ENCODE results near the gene EFCAB3.
"Not testable (repeated sequence)": the region's sequence is repeated elsewhere in the genome, so short reads cannot be mapped to it uniquely, and the experiment has no call there.

EFCAB3 gene

DNA sequence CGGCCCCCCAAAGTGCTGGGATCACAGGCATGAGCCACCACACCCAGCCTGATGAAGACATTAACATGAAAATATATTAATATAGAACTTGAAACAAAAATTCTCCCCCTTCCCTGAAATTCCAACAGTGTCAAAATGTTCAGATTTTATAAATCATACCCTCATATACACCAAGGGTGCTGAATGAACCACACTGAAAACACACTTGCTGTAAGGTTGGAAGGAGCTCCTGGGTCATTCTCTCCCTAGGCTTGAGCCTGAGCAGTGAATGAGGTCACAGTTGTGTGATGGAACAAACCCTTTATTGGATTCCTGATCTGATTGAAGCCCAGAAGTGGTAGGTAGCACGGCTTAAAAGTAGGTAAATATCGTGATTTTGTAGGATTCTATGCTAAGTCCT lies at the start of gene EFCAB3:
Gene EFCAB3, plus strand, starts transcription at position 301 of the 400 bp plus-strand sequence. CDS start 2,427 bp downstream, outside the sequence.
- DNase-seq, result no peak

DNA sequence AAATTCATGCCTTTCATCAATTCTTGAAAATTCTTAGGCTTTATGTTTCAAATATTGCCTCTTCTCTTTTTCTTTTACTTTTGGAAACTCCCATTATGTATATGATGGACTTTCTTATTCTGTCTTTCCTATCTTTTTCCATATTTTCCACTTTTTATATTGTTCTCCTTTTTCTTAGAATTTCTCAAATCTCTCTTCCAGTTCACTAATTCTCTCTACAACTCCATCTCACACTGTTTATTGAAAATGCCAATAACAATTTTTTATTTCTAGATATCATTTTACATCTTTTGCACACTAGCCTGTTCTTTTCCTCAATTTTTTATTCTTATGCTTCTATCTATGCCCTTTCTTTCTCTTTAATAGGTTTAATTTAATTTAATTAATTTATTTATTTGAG lies 43.8 kb upstream of the EFCAB3 start:
- no peak for DNase-seq

DNA sequence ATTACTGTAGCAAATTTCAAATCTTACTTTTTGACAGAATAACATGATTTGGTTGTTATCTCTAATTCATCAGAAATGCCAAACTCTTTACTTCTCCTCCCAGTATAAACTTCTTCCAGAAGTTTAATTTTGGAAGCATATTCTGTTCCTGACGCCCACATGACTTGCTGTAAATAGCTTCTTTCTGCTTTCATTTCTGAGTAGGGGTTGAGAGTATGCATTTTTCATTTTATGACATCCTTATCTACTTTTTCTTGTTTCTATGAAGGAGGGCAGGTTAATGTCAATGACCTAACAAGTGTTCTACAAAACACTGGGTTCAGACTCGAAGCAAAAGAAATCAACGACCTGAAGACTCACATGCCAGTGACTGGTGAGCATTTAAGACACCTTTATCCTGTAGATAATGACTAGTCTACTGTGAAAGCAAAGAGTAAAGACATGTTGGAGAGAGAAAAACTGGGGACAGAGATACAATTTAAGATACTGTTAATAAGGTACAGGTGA lies 36.5 kb upstream of the EFCAB3 start:
- DNase-seq, result no peak

DNA sequence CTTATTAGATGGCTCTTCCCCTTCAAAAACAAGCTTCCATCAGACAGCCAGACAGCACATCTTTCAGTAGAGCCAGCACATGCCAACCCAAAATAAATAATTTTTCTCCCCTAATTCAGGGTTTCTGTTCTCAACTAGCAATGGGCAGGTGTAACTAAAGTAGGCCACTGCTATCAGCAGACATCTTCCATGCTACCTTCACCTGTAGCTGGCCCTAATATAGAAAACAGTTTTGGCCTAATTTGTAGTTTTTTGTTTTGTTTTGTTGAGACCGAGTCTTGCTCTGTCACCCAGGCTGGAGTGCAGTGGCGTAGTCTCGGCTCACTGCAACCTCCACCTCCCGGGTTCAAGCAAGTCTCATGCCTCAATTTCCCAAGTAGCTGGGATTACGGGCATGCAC lies 29.2 kb upstream of the EFCAB3 start:
- no peak for DNase-seq

DNA sequence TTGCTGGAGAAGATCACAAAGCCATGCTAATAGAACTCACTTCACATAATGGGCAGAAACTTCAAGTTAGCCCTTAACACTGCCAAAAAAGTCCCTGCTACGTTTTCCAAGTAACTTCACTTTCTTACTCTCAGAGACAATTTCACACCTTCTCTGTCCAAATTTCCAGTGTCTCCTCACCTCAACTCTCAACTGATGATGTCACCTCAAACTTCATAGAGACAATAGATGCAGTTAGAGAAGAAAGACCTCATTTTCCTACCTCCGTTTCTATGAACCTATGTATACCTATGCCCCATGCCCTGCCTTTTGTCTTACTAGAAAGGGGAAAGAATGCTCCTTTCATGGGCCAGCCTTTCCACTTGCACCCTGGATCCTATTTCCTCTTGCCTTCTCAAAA lies 14.2 kb upstream of the EFCAB3 start:
- no peak for DNase-seq

DNA sequence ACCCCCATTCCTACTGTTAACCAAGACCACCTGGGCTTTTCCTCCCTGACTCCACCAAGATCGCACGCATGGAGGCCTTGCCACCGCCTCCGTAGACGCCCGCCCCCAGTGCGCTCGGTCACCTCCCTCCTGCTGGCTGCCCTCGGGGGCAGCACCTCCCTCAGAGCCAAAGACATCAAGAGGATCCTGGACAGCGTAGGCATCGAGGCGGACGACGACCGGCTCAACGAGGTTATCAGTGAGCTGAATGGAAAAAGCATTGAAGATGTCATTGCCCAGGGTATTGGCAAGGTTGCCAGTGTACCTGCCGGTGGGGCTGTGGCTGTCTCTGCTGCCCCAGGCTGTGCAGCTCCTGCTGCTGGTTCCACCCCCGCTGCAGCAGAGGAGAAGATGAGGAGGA lies 1.2 kb downstream of the EFCAB3 start:
- no peak for DNase-seq

DNA sequence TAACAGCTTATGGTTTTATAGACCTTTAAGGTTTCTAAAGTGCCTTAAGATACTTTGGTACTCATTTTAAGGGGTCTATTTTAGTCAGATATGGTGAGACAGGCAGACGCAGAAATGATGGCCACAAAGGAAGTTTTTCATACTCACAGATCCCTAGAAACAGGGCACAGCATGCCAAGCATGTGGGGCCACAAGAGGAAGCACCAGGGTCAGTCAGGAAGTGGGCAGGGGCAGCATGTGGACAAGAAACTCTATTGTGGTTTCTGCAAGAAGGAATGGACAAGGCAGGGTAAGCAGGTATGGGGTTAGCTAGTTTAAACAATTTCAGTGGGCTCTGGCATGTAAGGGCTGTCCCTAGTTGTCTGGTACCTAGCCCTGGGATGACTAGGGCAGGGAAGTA lies 8.5 kb downstream of the EFCAB3 start:
- DNase-seq, result no peak

DNA sequence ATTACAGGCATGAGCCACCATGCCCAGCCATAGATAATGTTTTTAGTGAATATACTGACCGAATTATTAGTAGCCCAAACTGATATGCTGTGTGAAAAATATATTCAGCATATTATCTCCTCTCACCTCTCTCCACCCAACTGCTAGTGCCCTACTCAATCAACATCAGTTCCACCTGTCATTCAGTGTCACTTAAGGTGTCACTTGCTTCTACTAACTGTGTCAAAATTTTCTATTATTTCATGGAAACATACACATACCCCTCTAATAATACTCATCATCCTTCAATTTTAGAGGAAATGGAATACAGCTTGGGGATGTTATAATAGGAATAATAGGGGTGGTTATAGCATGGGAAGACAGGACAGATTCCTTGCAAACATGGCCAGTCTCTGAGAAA lies 12.6 kb downstream of the EFCAB3 start:
- DNase-seq, result no peak

DNA sequence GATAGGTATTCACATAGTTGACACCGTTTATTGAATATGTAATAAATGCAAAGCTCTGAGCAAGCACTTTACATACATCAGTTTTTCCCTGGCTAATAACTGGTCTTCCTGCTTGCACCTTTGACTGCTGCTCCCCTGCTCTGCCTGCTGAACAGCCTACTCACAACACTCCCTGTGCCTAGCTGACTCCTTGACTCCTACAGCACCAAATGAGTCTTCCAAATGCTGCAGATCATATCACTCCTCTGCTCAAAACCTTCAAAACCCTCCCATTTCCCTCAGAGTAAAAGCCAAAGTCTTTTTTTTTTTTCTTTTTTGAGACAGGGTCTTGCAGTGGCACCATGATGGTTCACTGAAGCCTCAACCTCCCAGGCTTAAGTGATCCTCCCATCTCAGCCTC lies 18.5 kb downstream of the EFCAB3 start:
- DNase-seq, result no peak

DNA sequence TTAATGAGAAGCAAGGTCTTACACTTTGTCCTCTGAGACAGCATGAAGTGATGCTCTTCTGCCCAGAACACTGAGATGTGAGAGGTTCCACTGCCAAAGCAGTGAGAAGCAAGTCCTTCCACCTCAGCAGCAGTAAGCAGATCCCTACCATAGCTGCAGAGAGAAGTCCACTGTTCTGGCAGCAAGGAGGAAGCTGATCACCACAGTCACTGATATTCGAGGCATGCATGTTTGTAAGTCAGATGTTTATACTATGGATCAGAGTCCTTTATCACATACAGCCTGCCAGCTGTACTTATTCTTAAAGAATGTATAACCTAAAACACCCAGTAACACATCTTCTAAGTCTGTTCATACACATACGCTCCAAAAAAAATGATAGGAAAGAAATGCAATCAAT lies 25.1 kb downstream of the EFCAB3 start:
- DNase-seq, result no peak

DNA sequence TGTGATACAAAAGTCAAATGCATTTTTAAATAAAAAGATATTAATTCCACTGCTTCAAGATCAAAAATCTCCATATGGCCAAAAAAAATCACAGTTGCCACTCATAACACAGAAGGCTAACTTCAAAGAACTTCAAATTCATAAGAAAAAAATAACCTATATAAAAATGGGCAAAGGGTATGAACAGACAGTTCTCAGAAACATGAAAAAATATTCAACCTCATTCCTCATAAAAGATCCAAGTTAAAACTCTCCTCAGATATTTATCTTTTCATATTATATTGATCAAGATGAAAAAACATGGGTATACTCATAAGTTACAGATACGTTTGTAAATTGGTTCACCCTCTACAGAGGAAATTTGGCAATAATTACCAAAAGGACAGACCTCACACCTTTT lies 32.7 kb downstream of the EFCAB3 start:
- DNase-seq, result not testable (repeated sequence)

DNA sequence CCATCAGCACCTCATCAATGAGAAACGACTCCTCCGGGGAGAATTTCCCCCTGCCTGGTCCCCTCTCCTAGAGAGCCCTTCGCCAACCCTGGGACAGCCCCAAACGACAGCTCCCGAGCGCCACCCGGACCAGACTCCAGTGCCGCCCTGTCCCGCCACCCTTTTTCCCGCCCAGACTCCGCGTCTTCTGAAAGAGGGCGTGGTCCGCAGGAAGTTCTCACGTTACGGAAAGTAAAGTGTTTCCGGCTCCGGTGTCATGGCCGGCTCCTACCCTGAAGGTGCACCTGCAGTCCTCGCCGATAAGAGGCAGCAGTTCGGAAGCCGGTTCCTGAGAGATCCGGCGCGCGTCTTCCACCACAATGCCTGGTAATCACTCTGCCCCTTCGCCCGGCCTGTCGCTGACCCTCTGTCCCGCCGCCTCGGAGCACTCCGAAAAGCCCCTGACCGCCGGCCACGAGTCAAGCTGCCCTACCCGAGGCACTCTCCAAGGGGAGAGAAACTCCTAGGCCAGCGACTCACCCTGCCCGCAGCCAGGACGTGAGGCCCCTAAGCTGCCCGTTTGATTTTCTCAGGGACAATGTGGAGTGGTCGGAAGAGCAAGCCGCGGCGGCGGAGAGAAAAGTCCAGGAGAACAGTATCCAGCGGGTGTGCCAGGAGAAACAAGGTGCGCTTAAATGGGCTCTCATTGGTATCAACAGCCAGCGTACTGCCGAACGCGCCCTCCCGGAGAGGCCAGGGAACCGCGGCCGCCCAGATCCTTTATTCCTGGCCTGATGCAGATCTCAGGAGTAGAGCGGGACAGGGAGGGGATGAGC lies 43.5 kb downstream of the EFCAB3 start, which contains the start of gene METTL2A:
Gene METTL2A, plus strand, starts transcription at position 251 of the 815 bp plus-strand sequence. Its CDS starts 6 bp downstream, at position 257.
- peak; percentile 96 for DNase-seq

DNA sequence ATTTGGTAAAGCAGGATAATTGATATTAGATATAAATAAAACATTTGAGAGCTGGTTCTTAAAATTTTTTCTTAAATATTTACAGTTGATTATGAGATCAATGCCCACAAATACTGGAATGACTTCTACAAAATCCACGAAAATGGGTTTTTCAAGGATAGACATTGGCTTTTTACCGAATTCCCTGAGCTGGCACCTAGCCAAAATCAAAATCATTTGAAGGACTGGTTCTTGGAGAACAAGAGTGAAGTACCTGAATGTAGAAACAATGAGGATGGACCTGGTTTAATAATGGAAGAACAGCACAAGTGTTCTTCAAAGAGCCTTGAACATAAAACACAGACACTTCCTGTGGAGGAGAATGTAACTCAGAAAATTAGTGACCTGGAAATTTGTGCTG lies 45.9 kb downstream of the EFCAB3 start:
- DNase-seq, result not testable (repeated sequence)

DNA sequence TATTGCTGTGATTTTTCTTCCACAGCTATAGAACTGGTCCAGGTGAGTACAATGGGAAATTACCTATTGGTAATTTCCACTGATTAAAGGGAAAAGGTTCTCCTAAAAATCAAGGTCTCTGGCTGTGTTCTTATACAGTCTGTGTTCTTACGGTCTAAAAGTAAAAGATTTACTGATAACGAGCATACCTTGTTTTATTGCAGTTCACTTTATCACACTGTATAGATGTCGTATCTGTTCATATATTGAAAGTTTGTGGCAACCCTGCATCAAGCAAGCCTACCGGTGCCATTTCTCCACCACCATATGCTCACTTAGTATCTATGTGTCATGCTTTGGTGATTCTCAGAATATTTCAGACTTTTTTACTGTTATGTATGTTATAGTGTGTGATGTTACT lies 54.9 kb downstream of the EFCAB3 start:
- DNase-seq, result not testable (repeated sequence)

DNA sequence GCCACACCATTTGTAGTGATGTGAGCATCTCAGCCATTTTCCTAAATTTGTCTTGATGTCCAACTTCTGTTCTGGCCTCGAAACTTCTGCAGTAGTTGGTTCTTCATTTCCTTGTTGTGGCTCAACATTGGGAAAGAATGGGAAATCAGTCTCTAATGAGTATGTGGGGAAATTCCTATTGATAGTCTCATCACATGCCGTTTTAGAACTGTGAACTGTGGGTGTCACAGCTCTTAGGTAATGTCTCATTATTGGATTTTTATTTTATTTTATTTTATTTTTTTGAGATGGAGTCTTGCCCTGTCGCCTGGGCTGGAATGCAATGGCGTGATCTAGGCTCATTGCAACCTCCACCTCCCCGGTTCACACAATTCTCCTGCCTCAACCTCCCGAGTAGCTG lies 60.8 kb downstream of the EFCAB3 start:
- DNase-seq, result not testable (repeated sequence)

DNA sequence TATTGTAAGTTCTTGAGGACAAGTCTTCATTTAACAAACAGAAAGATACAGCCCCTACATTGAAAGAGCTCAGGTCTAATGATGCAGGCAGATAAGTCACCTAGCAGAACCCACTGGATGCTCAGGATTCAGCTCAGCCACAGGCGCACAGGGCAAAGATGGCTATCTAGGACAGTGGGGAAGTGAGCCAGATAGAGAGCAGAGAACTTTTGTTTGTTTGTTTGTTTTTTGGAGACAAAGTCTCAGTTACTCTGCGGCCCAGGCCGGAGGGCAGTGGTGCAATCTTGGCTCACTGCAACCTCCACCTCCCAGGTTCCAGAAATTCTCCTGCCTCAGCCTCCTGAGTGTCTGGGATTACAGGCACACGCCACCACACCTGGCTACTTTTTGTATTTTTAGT lies 63.7 kb downstream of the EFCAB3 start:
- no peak for DNase-seq

DNA sequence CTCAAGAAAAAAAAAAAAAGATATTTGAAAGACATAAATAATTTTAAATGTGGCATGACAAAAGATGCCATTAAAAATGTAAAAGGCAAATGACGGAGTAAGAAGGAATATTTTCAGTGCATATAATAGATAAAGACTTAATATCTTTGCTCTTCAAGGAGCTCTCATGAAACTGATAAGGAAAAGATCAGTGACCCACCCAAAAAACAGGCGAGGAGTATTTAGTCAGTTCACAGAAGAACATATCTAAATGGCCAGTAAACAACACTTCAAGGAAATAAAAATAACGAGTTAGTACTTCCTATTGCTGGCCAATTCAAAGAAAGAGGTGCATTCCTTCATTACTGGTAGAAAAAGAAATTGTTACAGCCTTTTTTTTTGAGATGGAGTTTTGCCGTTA lies 65.4 kb downstream of the EFCAB3 start:
- not testable (repeated sequence) for DNase-seq

DNA sequence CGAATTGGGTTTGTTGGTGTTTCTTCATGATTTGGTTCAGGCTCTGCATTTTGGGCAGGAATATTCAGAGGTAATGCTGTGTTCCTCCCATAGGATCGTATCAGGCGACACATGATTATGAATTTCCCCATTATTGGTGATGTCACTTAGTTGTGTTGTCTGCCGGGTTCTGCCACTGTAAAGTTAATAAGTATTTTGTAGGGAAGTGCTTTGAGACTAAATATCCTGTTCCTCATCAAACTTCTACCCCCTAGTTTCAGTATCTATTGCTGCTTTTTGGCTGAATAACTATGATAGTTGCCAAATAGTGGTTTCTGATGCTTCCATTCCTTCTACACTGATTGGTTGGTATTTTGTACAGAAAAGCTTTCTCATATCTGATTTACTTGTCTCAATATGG lies 71.8 kb downstream of the EFCAB3 start:
- DNase-seq, result not testable (repeated sequence)

DNA sequence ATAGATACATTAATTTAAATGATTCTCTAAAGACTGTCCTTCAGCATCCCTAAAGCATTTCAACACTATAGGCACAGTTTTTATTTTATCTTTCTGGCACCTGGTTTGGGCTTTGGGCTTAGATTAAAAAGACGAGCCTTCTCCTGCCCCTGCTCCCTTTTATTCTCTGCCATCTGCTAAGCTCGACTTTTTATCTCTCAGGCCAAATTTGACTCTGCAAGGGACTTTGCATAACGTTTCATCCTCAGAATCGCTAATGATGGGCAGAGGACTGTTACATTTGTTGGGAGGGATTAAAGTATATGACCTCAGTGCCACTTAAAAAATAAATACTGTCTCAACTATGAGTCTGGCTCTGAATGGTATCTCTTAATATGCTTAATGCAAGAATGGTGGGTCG lies 72.7 kb downstream of the EFCAB3 start:
- DNase-seq, result not testable (repeated sequence)

DNA sequence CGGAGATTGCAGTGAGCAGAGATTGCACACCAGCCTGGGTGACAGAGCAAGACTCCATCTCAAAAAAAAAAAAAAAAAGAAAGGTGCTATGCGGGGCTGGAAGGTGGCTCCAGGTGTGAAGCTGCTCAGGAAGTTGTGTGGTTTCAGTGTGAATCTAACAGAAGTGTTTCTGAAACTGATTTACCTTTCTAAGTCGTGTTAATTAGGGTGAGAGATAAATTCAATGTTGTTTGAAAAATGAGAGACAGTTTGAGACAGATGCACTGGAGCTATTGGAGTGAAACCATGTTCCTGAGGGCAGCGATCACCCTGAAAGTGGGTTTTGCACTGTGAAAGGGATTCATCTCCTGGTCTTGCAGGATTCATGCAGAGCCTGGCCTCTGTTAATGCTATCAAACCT lies 73.3 kb downstream of the EFCAB3 start:
- peak; percentile 73 for DNase-seq

DNA sequence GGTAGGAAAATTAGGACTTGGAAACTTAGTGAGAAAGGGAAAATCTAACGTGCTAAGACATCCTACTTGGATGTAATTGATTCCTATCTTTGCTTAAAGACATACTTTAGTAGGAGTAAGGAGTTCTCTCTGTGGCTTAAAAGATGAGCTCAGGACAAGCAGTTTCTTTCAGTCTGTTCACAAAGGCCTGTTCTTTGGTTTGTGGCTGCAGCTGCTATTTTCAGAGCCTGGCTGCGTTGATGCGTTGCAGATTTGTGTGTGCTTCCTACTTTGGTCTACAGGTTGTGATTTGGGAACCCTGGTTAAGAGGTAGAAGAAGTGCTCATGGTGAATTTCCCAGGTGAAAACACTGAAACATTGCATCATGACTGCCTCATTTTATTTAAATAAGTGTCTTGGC lies 73.8 kb downstream of the EFCAB3 start:
- DNase-seq, result peak; percentile 65

DNA sequence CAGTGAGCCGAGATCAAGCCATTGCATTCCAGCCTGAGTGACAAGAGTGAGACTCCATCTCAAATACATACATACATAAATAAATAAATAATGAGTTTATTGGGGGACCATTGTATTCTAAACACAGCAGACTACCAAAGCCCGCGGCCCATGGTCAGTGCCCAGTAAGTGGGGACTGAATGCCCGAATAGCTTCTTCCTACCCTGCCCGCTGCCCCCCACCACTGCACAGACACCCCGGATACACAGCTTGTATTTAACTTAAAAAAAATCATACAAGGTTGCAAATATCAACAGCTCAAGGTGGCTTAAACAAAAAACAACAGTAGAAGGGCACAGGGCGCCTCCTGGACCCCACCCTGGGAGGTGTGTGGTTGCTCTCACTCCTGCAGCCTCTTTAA lies 75.7 kb downstream of the EFCAB3 start:
- DNase-seq, result no peak

DNA sequence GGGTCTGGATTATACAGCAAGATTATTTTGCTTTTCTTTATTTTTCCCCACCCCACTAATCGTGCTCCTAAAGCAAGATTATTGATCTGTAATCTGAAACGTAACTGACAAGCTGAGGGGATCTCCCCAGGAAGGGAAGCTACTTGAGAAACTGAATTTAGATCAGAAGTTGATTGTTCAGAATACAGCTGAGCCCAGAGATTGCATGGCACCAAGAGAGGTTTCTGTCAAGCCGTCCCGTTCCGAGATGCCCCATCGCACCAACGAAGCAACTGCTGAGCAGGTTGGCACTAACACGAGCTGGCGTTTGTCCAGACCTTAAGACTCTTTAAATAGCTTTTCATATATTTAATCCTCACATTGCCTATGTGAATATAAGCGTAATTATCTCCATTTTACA lies 78.1 kb downstream of the EFCAB3 start:
- not testable (repeated sequence) for DNase-seq

DNA sequence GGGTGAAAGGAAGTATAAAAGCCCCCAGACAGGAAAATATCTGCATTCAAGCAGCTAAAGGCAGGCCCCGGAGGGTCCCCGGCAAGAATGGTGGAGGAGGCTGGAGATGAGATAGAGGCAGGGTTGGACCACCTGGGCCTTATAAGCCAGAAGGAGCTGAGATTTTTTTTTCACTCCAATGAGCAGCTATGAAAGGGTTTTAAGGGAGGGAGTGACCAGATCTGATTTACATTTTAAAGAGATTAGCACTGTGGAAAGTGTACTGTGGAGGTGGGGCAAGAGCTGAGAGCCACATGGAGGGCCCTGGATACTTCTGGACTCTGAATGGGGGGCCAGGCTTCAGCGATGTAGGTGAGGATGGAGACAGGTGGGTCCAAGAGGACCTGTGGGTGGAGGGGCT lies 84.1 kb downstream of the EFCAB3 start:
- DNase-seq, result not testable (repeated sequence)

DNA sequence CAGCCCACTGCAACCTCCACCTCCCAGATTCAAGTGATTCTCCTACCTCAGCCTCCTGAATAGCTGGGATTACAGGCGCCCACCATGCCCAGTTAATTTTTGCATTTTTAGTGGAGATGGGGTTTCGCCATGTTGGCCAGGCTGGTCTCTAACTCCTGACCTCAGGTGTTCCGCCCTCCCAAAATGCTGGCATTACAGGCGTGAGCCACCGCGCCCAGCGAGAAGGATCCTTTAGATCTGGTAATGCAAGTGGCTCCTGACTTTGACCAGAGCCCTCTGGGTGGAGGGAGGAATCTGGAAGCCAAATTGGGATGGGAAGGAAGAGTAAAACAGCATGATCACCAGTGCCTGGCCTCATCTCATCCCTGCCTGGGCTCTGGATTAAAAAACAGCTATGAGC lies 84.9 kb downstream of the EFCAB3 start:
- DNase-seq, result not testable (repeated sequence)

Data from RPMI8226 (cell line).